Loucy (cell line): ENCODE measurements around the gene OCSTAMP.

Experiments used
- CTCF ChIP-seq: fragments of 200-600 bp; sonication (generic); conservative IDR thresholded peaks from 2 replicates; pipeline ENCODE4 v1.5.1; 2014; ENCODE audit warnings: mild to moderate bottlenecking, antibody characterized with exemption, low read length
- EZH2phosphoT487 ChIP-seq: fragments of 200-600 bp; IDR thresholded peaks from 2 replicates; pipeline ENCODE4 v1.6.1; 2018; ENCODE audit warnings: antibody characterized with exemption, mild to moderate bottlenecking, moderate library complexity, borderline replicate concordance

GRCh38 chr20:46562009-46562372 is 11.5 kb upstream of the OCSTAMP start:
- no peak for TF ChIP-seq CTCF
- no peak for TF ChIP-seq EZH2phosphoT487
